Activated CD4-positive, alpha-beta T cell treated with anti-CD3 and anti-CD28 coated beads, Interleukin-10, Interleukin-2, amounts not matched to agents 100 ng/mL and 50 ng/mL, durations not matched to agents 16 hours and 8 hours (primary cell): ENCODE data around the gene CASZ1.

Source experiments
- DNase-seq: peaks from one replicate; pipeline ENCODE4 v3.0.0-alpha.2; 2020

CASZ1 gene

GRCh38 chr1:10724511-10724910, 71.9 kb downstream of the CASZ1 start:
- DNase-seq = no peak

DNA sequence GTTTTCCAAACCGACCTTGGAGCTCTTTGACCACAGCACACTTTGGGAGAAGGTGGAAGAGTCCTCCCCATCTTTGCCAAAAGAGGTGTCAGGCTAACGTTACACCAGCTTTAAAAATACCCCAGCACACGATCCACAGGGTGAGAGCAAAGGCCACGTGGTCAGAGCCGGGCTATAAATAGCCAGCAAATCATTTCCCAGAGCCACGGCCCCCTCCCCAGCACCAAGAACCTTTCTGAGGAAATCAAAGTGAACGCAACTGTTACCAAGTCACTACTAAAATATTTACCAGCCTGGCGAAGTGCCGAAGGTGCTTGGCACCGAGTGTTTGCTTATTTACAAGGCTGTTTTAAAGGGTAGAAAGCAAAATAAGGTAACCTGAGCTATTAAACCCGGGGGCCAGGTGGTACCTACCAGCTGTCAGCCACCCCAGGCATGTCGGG, 72.4 kb downstream of the CASZ1 start:
- no peak for DNase-seq

GRCh38 chr1:10723317-10723716, 73.1 kb downstream of the CASZ1 start:
- no peak for DNase-seq

GRCh38 chr1:10722803-10723202, 73.6 kb downstream of the CASZ1 start:
- DNase-seq = no peak

DNA sequence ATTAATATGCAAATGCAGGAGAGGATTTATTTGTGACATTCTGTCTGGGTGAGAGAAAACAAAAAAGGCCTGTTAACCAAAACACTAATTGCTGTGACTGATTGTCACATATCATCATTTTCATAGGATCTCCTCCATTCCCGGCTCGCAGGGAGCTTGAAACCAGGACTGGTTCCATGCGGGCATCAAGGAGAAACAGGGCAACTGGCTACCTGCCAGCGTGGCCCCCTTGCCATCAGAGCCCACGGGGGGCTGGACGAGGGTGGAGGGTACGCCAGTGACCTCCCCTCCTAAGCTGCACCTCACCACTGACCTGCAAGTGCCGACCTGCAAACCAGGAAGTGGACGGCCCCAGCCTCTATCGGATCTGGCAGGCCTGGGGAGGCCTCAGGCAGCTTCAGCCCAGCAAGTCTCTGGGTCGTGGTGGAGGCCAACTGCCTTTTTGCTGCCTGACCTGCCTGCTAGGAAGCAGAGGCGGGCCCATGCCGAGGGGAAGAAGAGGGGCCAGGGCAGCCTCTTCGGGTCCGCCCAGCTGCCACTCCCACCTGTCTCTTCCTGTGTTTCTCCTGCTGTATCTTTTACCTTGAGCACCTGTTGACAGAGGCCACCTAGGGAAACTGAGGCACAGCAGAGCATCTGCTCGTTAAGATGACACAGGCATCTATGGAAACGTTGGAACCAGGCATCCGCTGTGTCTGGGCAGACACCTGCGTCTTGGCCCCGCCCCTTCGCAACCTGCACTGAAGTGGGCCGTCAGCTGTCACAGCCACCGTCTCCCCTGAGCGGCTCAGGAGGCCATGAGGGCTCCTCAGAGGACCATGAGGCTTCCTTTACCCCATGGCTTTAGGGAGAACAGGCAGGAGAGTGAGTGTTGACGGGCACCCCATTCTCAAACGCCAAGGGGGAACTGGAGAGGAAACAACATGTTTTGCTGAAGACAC, 74.8 kb downstream of the CASZ1 start:
- DNase-seq = no peak

- no peak for DNase-seq
These were observed 75.8 kb downstream of the CASZ1 start for GRCh38 chr1:10720635-10721034.

GRCh38 chr1:10718083-10718415, 78.4 kb downstream of the CASZ1 start:
- no peak for DNase-seq

GRCh38 chr1:10717296-10718082, 79.0 kb downstream of the CASZ1 start:
- DNase-seq = no peak

- DNase-seq = no peak
These were observed 79.6 kb downstream of the CASZ1 start for GRCh38 chr1:10716840-10717239.

- DNase-seq = no peak
These were observed 81.9 kb downstream of the CASZ1 start for GRCh38 chr1:10714337-10715114.

GRCh38 chr1:10713614-10714013, 82.8 kb downstream of the CASZ1 start:
- no peak for DNase-seq

- DNase-seq = no peak
These were observed 83.7 kb downstream of the CASZ1 start for GRCh38 chr1:10712568-10713362.

GRCh38 chr1:10710489-10710888, 86.0 kb downstream of the CASZ1 start:
- no peak for DNase-seq

DNA sequence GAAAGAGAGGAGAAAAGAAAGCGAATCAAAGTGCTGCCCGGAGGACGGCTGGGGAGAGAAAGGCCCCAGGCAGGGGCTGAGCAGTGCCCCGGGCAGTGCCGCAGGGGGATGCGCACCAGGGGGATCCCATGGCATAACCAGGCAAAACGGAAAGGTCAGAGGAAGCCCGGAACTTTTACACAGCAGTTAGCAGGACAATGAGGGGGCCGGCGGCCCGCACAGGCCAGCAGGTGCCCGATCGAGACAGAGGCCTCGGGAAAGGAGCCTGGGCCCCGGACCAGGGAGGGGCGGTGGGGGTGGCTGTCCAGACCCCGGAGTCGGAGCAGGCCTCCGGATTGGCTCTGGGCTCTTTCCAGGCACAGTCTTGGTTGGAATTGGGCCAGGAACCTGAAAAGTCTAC, 86.8 kb downstream of the CASZ1 start:
- DNase-seq = no peak

GRCh38 chr1:10709165-10709564, 87.3 kb downstream of the CASZ1 start:
- DNase-seq = no peak

- DNase-seq = no peak
These were observed 87.7 kb downstream of the CASZ1 start for GRCh38 chr1:10708757-10709156.

- no peak for DNase-seq
These were observed 89.2 kb downstream of the CASZ1 start for GRCh38 chr1:10707208-10707607.

DNA sequence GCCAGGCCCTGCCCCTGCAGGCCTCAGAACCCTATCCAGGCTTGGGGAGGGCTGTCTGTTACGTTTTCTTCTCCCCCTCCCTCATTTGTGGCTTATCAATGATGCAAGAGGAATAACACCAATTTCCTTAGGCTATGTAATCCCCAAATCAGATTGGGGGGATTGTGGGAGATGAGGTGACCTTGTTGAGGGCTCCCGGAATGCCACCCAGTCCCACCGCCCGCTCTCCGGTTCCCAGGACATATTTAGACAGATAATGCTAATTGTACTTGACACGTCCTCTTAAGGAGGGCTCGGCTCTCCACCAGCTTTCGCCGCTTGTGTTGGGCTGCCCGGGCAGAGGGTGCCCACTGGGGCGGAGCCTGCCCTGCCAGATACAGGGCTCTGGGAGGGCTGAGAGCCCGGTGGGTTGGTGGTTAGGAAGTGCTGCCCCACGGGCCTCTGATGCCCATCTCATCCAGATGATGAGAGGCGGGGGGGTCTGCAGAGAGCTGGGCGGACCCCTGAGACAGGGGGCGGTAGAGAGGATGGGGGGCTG, 90.0 kb downstream of the CASZ1 start:
- DNase-seq = no peak

DNA sequence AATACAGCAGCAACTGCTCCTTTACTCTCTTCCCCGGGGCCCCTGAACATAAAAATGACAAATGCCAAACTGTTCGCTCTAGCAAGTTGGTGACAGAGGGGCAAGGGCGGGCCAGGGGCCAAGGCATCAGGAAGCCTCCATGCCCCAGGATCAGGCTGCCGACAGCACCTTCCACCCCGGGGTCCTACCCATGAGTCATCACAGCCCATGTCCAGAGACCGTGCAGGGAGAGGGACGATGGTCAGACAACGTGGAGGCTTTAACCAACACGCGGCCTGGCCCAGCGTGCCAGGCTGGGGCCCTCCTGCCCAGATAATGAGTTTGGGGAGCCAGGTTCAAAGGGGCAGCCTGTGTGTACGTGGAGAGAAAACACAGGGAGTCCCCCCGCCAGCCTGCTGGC, 90.5 kb downstream of the CASZ1 start:
- no peak for DNase-seq

DNA sequence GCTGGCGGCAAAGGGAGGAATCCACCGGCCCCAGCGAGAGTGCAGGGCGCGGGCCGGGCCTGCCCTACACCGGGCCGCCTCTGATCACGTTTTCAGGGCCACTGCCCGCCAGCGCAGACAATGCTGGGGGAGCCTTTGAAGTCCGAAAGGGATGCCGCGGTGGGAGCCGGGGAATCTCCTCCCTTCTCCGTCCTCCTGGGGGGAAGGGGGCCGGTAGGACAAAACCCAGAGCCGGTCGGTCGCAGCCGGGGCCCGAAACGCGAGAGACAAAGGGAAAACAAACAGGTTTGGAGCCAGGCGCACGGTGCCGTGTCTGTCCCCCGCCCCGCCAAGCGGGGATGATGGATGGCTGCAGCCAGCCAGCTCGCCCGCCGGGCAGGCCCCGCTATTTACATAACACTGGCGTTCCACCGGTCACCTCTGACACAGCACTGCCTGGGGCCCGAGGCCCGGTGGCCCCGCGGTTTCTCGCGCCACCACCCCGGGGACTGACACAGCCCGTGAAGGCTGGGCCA, 92.0 kb downstream of the CASZ1 start:
- no peak for DNase-seq

DNA sequence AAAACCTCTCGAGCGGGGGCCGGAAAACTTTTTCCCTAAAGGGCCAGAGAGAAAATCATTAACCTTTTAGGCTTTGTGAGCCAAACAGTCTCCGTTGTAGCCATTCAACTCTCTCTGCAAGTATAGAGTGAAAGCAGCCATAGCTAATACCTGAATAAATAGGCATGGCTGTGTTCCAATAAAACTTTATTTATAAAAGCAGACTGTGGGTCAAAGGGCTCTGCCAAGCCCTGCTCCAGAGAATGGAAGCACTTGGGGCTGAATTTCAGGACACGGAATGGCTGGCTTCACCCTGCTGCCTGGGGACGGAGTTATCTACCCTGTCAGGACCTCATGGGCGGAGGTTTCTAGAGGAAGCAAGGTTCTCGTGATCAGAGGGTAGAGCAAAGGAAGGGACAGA, 92.7 kb downstream of the CASZ1 start:
- no peak for DNase-seq

DNA sequence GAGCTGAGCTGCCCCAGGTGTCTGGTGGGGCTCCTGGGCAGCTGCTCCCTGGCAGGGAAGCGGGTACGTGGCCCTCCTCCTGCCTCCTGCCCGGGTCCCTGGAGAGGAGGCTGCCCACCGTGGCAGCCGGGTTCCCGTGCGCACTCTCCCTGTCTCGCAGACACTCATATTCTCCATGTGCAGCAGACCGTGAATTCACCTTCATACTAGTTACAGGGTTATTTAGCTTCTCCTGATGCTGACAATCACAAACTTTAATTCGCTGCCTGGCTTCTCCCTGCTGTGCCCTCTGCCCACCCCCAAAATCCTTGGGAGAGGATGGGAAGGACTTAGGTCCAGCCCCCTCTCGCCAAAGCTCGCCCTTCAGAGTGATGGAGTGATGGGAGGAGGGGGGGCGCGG, 95.3 kb downstream of the CASZ1 start:
- no peak for DNase-seq
